A673 (cell line): Measurements from ENCODE around the gene GRIN2A. TPM values are rescaled to one million over a fixed set of nuclear protein-coding genes. Genes with fewer than 3 reads are reported as not detected.

ENCODE experiments used
- BruUV-seq: library from RNA; stranded (reverse); fragments of 400-500 nt; replicated peaks from 2 replicates; lab custom pipeline; 2021; lab: Mats Ljungman, UMichigan
- CTCF ChIA-PET: fragments of 300-600 bp; sonication (Branson Sonifier 250); formaldehyde crosslinking; loops from one replicate; lab custom pipeline; 2022; ENCODE audit warnings: antibody characterized with exemption; lab: Charles Lee
- POLR2A ChIA-PET: fragments of 300-600 bp; sonication (Branson Sonifier 250); formaldehyde crosslinking; loops from one replicate; lab custom pipeline; 2022; ENCODE audit warnings: antibody characterized with exemption; ENCODE audit not compliant: low non-redundant PET; lab: Charles Lee
- DNase-seq: peaks from one replicate; pipeline ENCODE4 v3.0.0-alpha.2; 2015; ENCODE audit warnings: low spot score
- H3K27ac ChIP-seq: fragments of 200-600 bp; sonication (generic); 2 replicates; pipeline ENCODE4 v1.5.1; 2016; ENCODE audit warnings: mixed run types, low read depth, mild to moderate bottlenecking, mixed read lengths, antibody characterized with exemption, low read length; ENCODE audit not compliant: poor library complexity, severe bottlenecking
- H3K27me3 ChIP-seq: fragments of 200-600 bp; sonication (generic); replicated peaks from 2 replicates; pipeline ENCODE4 v1.6.1; 2017; ENCODE audit warnings: mixed run types, low read depth, mild to moderate bottlenecking, mixed read lengths, antibody characterized with exemption, low read length; ENCODE audit not compliant: insufficient read depth, poor library complexity
- H3K36me3 ChIP-seq: fragments of 200-600 bp; sonication (generic); 2 replicates; pipeline ENCODE4 v1.6.1; 2016; ENCODE audit warnings: mixed run types, mild to moderate bottlenecking, mixed read lengths, antibody characterized with exemption, low read length; ENCODE audit not compliant: insufficient read depth, poor library complexity, severe bottlenecking
- H3K4me1 ChIP-seq: fragments of 200-600 bp; sonication (generic); 2 replicates; pipeline ENCODE4 v1.6.1; 2017; ENCODE audit warnings: mixed run types, mild to moderate bottlenecking, mixed read lengths, antibody characterized with exemption, low read length; ENCODE audit not compliant: insufficient read depth, poor library complexity, severe bottlenecking
- H3K4me3 ChIP-seq: fragments of 200-600 bp; sonication (generic); 2 replicates; pipeline ENCODE4 v1.5.1; 2016; ENCODE audit warnings: low read depth, mixed run types, mild to moderate bottlenecking, mixed read lengths, low read length; ENCODE audit not compliant: poor library complexity, severe bottlenecking
- H3K9me3 ChIP-seq: fragments of 200-600 bp; sonication (generic); 2 replicates; pipeline ENCODE4 v1.6.1; 2016; ENCODE audit warnings: mixed run types, low read depth, mild to moderate bottlenecking, mixed read lengths, antibody characterized with exemption, low read length; ENCODE audit not compliant: poor library complexity, severe bottlenecking
- EZH2 ChIP-seq: fragments of 200-600 bp; sonication (generic); IDR thresholded peaks from 2 replicates; pipeline ENCODE4 v1.6.1; 2017; ENCODE audit warnings: borderline replicate concordance, low read depth, mild to moderate bottlenecking, mixed read lengths, antibody characterized with exemption, low read length; ENCODE audit not compliant: poor library complexity, severe bottlenecking
- intact Hi-C: fragments of 100-400 bp; cut with micrococcal nuclease; formaldehyde crosslinking; loops from one replicate; pipeline ENCODE4 v1.10.0; 2022; ENCODE audit not compliant: unreplicated experiment
- total RNA-seq: library from RNA; stranded (reverse); gene quantifications from 2 replicates; pipeline ENCODE4 v1.2.3, GENCODE V29; 2021
- TF ChIP-seq, protein P1 (sequence below): fragments of 300-800, 200-600 bp; sonication (generic); conservative IDR thresholded peaks from 2 replicates; pipeline ENCODE4 v1.5.1; 2017; ENCODE audit warnings: low read depth, mild to moderate bottlenecking, antibody characterized with exemption, low read length, moderate library complexity, mixed read lengths

The GRIN2A gene
- total RNA-seq, 1 experiment from 2014 or later: 1.2 TPM

DNA sequence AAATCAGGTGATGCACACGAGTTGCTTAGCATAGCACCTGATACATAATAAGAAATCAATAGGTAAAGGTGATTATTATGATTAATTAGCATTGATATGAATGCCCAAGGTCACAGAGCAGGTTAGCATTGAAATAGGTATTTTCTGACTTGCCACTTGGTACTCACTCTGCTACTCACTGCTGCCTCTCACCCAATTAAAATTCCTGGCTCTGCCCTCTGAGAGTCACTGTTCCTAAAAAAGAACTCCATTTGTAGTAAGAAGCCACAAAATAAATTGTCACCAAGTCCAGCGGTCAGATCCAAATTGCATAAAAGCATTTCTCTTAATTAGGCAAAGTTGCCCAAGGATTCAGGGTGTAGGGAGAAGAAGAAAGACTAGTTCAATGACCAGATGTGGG, 8.9 kb upstream of the GRIN2A start:
- TF ChIP-seq EZH2: no peak
- TF ChIP-seq, protein P1, sequence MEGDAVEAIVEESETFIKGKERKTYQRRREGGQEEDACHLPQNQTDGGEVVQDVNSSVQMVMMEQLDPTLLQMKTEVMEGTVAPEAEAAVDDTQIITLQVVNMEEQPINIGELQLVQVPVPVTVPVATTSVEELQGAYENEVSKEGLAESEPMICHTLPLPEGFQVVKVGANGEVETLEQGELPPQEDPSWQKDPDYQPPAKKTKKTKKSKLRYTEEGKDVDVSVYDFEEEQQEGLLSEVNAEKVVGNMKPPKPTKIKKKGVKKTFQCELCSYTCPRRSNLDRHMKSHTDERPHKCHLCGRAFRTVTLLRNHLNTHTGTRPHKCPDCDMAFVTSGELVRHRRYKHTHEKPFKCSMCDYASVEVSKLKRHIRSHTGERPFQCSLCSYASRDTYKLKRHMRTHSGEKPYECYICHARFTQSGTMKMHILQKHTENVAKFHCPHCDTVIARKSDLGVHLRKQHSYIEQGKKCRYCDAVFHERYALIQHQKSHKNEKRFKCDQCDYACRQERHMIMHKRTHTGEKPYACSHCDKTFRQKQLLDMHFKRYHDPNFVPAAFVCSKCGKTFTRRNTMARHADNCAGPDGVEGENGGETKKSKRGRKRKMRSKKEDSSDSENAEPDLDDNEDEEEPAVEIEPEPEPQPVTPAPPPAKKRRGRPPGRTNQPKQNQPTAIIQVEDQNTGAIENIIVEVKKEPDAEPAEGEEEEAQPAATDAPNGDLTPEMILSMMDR: no peak
- no peak for DNase-seq
- H3K4me1 ChIP-seq: no peaks in the 10 kb centered on the region
- no peaks in the 10 kb centered on the region for H3K27me3 ChIP-seq
- H3K9me3 ChIP-seq: no peaks in the 10 kb centered on the region
- no peaks in the 10 kb centered on the region for H3K36me3 ChIP-seq
- H3K4me3 ChIP-seq: no peak overlapping the region
- intact Hi-C loops: no loop called here
- ChIA-PET POLR2A (no interaction called here), CTCF (no interaction called here)
- no peak overlapping the region for H3K27ac ChIP-seq
- BruUV-seq: no TSS peak

DNA sequence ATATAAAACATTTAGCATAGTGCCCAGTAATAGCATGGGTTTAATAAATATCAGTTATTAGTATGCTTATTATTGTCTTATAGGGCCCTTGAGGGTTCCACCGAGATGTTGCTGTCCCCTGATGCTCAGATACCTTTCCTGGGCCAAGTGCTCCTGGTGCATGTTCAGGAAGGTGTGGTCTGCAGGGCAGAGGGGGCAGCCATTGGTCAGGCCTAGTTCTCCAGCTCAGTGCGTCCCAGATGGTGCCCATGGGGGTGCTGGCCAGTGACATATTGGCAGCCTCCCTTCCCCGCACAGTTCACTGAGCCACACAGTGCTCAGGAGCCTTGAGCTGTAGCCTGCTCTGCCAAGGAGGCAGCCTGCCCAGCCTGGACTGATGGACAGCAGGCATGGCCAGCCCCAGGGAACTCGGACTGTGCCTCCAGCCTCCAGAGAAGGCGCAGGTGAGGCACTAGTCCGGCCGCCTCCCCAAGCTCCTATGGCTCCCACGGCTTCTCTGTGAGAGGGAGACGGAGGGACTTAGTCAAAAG, 7.7 kb upstream of the GRIN2A start:
- POLR2A ChIA-PET: no interaction called here
- intact Hi-C loops: no loop called here
- Histone ChIP-seq H3K4me3 (no peak overlapping the region), H3K36me3 (no peaks in the 10 kb centered on the region), H3K27me3 (peaks cover 6% of the 10 kb centered on the region), H3K27ac (no peak overlapping the region), H3K4me1 (no peaks in the 10 kb centered on the region), H3K9me3 (no peaks in the 10 kb centered on the region)
- no TSS peak for BruUV-seq
- CTCF ChIA-PET: no interaction called here
- no peak for DNase-seq
- TF ChIP-seq, protein P1: no peak
- TF ChIP-seq EZH2: no peak

DNA sequence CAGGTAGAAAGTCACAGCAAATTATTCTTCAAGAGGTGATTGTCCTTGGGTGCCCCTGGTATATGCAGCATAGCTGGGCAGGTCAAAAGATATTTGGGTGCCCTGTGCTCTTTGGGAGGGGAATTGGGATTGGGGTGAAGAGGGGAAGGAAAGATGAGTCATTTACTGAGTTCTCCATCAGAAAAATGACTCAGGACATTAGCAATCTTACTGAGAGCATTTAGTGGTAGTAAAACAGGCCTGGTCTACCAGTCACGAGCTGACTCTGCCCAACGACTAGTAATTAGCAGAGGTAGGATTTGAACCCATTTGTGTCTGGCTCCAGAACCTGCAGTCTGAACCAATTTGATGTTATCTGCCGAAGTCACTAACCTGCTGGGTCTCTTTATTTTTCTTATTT, 6.0 kb upstream of the GRIN2A start:
- BruUV-seq: no TSS peak
- POLR2A ChIA-PET: interaction anchor here (0.6 kb wide), 1 partner anchor 316 kb away, joined by 5 read pairs; no protein-coding TSS in a partner anchor
- Histone ChIP-seq H3K27ac (no peak overlapping the region), H3K4me3 (no peak overlapping the region), H3K36me3 (no peaks in the 10 kb centered on the region), H3K9me3 (no peaks in the 10 kb centered on the region), H3K4me1 (no peaks in the 10 kb centered on the region), H3K27me3 (peaks cover 23% of the 10 kb centered on the region)
- intact Hi-C loops: no loop called here
- CTCF ChIA-PET: no interaction called here
- TF ChIP-seq EZH2: no peak
- TF ChIP-seq, protein P1: no peak
- DNase-seq: no peak
